ENCODE data around the gene SLC24A4.

The SLC24A4 gene

GRCh38 chr14:92499234-92499633, 176.3 kb downstream of the SLC24A4 start:
- DNase-seq (ENCODE audit: low spot score) (no peak), FAIRE-seq (no peak)

DNA sequence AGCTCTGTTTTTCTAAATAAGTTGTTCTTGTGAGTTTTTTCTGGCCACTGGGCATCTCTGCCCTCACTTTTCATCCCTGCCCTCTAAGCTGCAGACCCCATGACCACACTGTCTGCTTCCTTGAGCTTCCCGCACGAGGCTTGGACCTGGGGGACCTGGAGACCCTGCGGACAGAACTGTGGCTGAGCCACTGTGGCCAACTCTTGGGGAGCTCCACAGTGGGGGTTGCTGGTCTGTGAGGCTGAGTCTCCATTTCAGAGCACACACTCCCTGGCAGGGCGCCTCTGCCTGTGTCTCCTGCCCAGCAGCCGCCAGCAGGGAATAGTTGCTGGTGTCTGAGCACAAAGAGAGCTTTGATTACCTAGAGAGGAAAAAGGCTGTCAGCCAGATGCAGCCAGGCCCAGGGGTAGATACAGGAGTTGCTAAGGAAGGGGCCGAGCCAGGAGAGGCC, 177.6 kb downstream of the SLC24A4 start:
- no peak for FAIRE-seq
- DNase-seq (ENCODE audit: low spot score) = no peak

GRCh38 chr14:92501891-92502351, 179.0 kb downstream of the SLC24A4 start:
- FAIRE-seq = no peak

GRCh38 chr14:92502541-92503286, 179.7 kb downstream of the SLC24A4 start:
- no peak for DNase-seq (ENCODE audit: low spot score)
- no peak for FAIRE-seq

More at GRCh38 chr14:92501891-92502351, 179.0 kb downstream of the SLC24A4 start:
- DNase-seq (ENCODE audit: low spot score) = peak; percentile 8

DNA sequence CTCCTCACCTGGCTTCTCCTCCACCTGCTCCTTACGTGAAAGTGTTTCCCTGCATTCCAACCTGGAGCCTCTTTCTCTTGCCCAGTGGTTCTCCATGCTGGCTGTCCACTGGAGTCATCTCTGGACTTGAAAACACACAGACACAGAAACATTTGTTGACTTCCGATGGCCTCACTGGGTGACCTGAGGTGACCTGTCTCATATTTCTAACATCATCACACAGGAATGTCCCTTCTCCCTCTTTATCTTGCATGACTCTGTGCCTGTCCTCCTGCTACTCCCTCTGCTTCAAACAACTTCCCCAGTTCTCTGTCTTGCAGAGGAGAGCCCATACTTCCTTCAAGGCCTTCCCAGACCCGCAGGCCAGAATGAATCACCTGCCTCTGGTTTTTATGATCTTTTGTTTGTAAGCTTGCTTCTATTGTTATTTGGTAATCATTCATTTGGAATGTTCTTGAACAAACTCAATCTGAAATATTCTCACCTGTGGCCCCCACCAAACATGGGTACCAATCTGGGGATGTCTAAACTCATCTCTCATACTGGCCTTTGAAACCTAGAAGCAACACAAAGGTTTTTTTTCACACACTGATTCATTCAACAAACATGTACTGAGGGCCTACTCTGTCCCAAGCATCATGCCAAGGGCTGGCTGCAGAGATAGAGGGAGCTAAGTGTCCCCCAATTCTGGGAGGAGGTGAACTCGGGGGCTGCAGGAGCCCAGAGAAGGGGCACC, 181.0 kb downstream of the SLC24A4 start:
- FAIRE-seq = peak; percentile 82
- peak; percentile 88 for DNase-seq (ENCODE audit: low spot score)

- DNase-seq (ENCODE audit: low spot score) (no peak), FAIRE-seq (no peak)
Observed at GRCh38 chr14:92505826-92506225, 182.9 kb downstream of the SLC24A4 start.

DNA sequence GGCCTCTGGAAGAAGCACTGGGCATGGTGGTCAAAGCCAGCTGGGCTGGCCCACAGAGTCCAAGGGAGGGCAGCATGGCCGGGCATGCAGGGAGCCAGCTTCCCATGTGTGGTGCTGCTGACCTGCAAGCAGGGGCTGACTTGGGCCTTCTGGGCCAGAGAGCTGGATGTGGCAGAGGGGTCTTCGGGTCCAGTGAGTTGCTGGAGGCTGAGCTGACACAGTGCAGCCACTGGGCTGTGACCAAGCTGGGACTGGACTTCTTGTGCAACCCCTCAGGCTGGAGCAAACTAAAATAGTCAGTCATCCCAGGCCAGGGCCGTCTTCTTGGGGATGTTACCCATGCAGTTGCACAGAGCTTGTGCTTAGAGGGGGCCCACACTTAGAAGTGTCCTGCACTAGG, 183.3 kb downstream of the SLC24A4 start:
- DNase-seq (ENCODE audit: low spot score) (no peak), FAIRE-seq (no peak)

GRCh38 chr14:92507174-92507768, 184.3 kb downstream of the SLC24A4 start:
- DNase-seq (ENCODE audit: low spot score) (no peak), FAIRE-seq (no peak)

- DNase-seq (ENCODE audit: low spot score) (no peak), FAIRE-seq (no peak)
Observed at GRCh38 chr14:92510972-92511371, 188.0 kb downstream of the SLC24A4 start.

DNA sequence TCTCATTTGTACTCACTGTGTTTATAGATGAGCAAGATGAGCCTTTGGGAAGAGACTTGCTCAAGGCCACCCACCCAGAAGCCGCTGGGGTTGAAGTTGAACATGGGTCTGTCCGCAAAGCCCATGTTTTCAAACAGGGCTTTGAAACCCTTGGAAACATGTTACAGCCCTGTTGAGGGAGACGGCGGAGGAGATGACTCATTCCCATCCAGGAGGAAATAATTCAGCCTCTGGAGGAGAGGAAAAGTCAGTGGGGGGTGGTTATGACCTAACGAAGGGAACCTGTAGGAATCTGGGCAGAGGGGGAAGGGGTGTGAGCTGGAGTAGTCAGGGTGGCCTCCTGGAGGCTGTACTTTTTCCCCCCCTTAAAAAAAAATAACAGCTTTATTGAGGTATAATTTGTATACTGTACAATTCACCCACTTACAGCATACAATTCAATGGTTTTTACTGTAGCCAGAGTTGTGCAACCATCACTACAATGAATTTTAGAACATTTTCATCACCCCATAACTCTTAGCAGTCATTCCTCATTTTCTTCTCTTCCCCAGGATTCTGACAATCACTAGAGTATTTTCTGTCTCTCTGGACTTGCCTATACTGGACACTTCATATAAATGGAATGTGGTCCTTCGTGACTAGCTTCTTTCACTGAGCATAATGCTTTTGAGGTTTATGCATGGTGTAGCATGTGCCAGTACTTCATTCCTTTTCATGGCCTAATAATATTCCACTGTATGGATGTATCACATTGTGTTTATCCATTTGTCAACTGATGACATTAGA, 188.7 kb downstream of the SLC24A4 start:
- DNase-seq (ENCODE audit: low spot score) (peak; percentile 88), FAIRE-seq (peak; percentile 44)

DNA sequence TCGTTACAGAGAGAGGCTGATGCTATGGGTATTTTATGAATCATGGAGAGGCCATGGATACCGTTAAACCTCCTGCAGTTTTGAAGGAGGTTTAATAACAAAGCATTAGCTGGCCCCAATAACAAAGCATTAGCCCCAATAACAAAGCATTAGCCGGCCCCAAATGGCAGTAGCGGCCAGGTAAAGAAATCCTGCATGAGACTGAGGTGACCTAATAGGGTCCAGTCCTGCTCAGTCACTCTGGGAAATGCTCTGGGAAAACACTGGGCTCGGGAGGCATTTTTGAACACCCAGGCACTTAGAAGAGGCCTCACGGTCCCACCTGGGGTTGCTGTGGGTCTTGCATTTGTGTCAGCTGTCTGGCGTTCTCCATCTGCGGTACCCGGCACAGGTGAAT, 189.8 kb downstream of the SLC24A4 start:
- DNase-seq (ENCODE audit: low spot score) (no peak), FAIRE-seq (no peak)

DNA sequence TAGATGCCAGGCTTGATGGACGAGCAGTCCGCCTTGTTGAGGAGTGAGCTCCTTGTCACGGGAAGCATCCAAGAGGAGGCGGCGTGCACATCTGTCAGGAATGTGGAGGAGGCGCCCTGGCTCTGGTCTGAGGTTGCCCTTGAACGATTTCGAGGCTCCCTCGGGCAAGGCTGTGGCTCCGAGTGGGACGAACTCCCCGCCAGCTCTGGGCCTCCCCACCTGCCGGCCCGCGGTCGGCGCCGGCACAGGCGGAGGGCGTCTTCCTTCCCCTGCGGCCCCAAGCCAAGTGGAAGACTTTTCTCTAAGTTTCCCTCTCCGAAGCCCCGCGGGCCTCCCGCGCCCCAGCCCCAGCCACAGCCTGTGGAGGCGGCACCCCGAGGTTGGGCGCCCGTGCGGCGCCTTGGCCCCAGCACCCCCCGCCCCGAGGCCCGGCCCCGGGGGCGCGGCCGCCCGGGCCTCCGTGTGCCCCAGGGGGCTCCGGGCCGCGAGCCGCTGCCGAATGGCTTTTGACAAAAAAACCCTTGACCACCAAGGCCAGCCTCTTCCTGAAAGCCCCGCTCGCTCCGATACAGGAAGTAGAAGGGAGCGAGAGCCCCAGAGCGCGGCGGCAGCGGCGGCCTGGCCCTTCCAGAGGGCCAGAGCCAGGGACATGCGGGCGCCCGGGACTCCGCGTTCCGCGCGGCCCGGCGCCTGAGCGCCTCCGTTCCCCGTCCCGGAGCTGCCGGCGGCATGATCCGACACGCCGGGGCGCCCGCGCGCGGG, 190.4 kb downstream of the SLC24A4 start, which contains the start of gene RIN3:
Gene RIN3 (plus strand): TSS at position 578 of the 762 bp plus-strand sequence. CDS start 152 bp downstream, at position 730.
- DNase-seq (ENCODE audit: low spot score) = peak; percentile 6
- FAIRE-seq = no peak

GRCh38 chr14:92513966-92514843, 191.2 kb downstream of the SLC24A4 start:
- DNase-seq (ENCODE audit: low spot score) (no peak), FAIRE-seq (no peak)

DNA sequence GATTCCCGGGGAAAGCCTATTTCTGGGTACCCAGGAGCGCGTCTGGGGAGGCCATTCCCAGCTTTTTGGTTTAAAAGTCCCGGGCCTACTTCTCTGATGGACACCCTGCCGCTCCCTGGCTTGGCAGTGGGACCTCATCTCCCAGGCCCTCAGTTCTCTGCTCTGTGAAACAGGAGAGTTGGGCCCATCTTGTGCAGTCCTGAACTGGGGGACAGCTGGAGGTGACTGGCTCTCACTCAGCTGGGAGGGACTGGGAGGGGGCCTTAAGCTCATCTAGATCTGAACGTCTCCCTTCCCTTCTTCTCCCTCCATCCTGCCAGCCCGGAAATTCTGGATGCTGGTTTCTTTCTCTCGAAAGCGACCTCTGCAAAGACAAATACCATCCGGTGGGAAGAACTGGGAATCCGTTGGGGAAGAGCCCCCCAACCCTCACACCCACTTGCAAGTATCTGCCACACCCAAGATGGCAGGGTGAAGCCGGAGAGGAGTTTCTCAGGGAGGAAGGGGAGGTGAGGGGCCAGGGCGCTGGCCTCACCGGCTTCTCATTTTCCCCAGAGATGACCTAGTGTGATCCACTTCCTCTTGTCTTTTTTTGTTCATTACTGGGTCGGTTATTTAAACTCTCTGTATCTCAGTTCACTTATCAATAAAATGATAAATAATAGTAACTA, 192.0 kb downstream of the SLC24A4 start:
- FAIRE-seq (no peak), DNase-seq (ENCODE audit: low spot score) (no peak)

DNA sequence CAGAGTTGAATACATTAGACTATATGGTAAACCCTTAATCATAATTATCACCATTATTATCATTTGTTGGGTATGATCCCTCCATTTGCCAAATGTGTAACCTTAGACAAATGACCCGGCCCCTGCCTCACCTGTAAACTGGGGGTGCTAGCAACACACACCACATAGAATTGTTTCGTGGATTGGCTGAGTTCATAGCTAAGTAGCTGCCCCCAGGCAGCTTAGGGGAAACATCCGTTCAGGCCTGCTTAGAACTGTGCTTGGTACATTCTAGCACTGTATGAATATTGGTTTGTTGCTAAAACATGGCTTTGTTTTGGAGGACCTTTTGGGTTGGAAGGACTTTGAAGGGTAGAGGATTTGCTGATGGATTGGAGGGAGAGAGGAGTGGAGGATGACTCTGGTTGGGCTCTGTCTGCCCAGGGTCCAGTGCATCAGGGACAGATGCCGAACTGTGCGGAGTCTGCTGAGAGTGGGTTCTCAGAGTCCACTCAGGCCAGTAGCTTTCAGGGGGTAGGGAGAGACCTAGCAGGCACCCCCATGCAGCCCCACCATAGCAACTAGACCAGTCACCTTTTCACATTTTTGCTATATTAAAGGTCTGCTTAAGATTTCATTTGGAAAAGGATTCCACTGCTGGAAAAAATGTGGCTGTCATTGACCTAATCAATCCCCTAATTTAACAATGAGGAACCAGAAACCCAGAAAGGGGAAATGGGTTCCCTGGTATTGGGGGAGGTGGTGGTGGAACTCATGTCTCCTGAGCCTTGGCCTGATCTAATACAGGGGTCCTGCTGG, 192.8 kb downstream of the SLC24A4 start:
- FAIRE-seq = no peak
- DNase-seq (ENCODE audit: low spot score) = no peak

GRCh38 chr14:92516344-92516965, 193.5 kb downstream of the SLC24A4 start:
- FAIRE-seq = no peak
- DNase-seq (ENCODE audit: low spot score) = no peak

DNA sequence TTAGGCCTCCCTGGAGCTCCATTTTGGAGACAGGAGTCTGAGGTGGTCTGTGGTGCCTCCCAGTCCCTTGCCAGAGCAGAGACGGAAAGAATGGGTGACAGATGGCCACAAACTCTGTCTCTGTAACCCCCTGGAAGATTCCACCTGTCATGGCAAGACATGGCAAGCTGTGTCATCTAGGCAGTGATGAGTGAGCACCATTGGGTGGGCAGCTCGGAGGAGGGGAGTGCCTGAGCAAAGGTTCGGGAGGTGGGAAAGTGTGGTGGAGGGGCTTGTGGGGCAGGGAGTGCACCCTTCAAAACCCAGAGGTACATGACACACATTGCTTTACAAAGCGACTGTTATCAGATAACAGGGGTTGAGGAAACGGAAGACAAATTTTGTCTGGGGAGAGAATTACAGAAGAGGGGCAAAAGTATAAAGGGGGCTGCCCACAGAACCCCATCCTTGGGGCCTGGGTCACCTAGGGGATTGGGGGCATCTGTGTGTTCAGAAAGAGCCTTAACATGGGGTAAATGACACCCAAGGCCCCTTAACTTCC, 194.1 kb downstream of the SLC24A4 start:
- FAIRE-seq = no peak

More for the DNA sequence above, 194.1 kb downstream of the SLC24A4 start:
- DNase-seq (ENCODE audit: low spot score) = no peak

Measured in RCC 7860 (cell line).